Small intestine (tissue), 7 donors: Measurements from ENCODE around the gene BCAR3. TPM values are rescaled to one million over a fixed set of nuclear protein-coding genes. Genes with fewer than 3 reads are reported as not detected.
"Not testable (repeated sequence)": the region's sequence is repeated elsewhere in the genome, so short reads cannot be mapped to it uniquely, and the experiment has no call there.

ENCODE experiments used
- DNase-seq, 2 donors: peaks; one replicate each; pipeline versions ENCODE4 v3.0.0 to v3.0.0-alpha.2; 2013
- FAIRE-seq: peaks from 2 replicates; lab custom pipeline; 2012; peaks lifted over from hg19 to GRCh38; lab: Jason Lieb, UNC
- H3K27ac ChIP-seq, 3 donors: one replicate each; pipeline ENCODE4 v1.5.1; 2013; ENCODE audit warnings: low read length in 2 of 3, mild to moderate bottlenecking in 2 of 3, control low read depth in 1 of 3, inconsistent platforms in 1 of 3, low read depth in 1 of 3, moderate library complexity in 1 of 3
- H3K27me3 ChIP-seq, 3 donors: one replicate each; pipeline ENCODE4 v1.6.1; 2013; ENCODE audit warnings: low read length in 3 of 3, inconsistent platforms in 1 of 3; ENCODE audit not compliant: control insufficient read depth in 3 of 3, insufficient read depth in 3 of 3
- H3K36me3 ChIP-seq, 3 donors: one replicate each; pipeline ENCODE4 v1.6.1; 2013; ENCODE audit warnings: low read length in 3 of 3, inconsistent platforms in 1 of 3, low read depth in 1 of 3, mild to moderate bottlenecking in 1 of 3, moderate library complexity in 1 of 3; ENCODE audit not compliant: control insufficient read depth in 3 of 3, insufficient read depth in 2 of 3
- H3K4me1 ChIP-seq, 3 donors: one replicate each; pipeline ENCODE4 v1.6.1; 2013; ENCODE audit warnings: low read length in 2 of 3, inconsistent platforms in 1 of 3, low read depth in 1 of 3, mild to moderate bottlenecking in 1 of 3, moderate library complexity in 1 of 3; ENCODE audit not compliant: control insufficient read depth in 3 of 3, insufficient read depth in 2 of 3
- H3K4me3 ChIP-seq, 3 donors: one replicate each; pipeline ENCODE4 v1.5.1; 2013; ENCODE audit warnings: low read length in 3 of 3, control low read depth in 1 of 3, inconsistent platforms in 1 of 3, low read depth in 1 of 3, mild to moderate bottlenecking in 1 of 3, moderate library complexity in 1 of 3
- H3K9me3 ChIP-seq, 2 donors: one replicate each; pipeline ENCODE4 v1.6.1; 2013; ENCODE audit warnings: low read depth in 1 of 2, low read length in 1 of 2; ENCODE audit not compliant: control insufficient read depth in 2 of 2, insufficient read depth in 1 of 2
- WGBS, 3 donors: extraction: QIAGEN DNeasy Blood & Tissue Kit; methylation state at CpG; one replicate each; pipeline ENCODE4 v1.1.7; 2013; 5-methylcytosine and 5-hydroxymethylcytosine counted together
- polyA plus RNA-seq, 4 donors: library from polyadenylated mRNA; stranded (reverse) in 3 of 4; unstranded in 1 of 4; fragments of 200-250 nt in 3 of 4; fragments of 120-200 nt in 1 of 4; gene quantifications; one replicate each; pipeline versions ENCODE4 v1.2.1 to v1.2.3, GENCODE V29; 2013
- donor health status: healthy with polysubstance abuse.
- donor health status: control.
- donor health status: control.
- donor health status: Bipolar disorder and iron deficiency.
- donor health status: healthy.

BCAR3 gene
- polyA plus RNA-seq, 4 donors, result 15.9 to 26.2 (median 20.1) TPM

DNA sequence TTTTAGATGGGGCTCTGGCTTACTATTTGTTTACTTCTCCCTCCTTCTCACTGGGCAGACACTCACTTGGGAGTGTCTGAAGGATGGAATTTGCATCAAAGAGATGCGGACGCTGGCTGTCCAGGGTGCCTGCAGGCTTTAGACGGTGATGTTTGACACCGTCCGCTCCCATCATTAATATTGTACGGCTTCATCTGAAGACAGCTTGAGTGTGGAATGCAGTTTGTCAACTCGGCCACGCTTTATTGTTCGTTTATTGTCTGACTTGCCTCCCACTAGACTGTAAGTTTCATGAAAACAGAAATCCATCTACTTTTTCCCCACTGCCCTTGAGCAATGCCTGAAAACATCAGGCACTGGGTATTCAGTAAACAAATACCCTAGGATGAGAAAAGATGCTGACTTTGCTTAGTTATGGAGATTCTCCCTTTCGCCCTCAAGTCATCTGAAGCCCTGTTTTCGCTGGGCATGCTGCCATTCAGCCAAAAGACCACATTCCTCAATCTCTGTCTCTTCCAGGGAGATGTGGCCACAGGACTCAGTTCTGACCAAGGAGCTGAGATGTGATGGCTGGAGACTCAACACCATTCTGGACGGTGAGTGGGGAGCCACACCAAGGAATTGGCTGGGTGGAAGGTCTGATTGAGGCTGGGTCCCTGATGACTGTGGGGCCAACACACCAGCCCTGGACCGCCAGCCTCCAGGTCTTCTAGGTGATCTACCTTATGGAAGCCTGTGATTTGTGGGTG lies 87.6 kb downstream of the BCAR3 start:
- DNase-seq (peak in 1 of 2 donors; percentile 55), FAIRE-seq (no peak)
- peaks cover 0 to 28% (median 12%) of the 10 kb centered on the region in 3 donors for H3K4me1 ChIP-seq
- H3K27me3 ChIP-seq, result no peaks in the 10 kb centered on the region
- no peak overlapping the region for H3K27ac ChIP-seq
- peaks cover 0 to 27% (median 0%) of the 10 kb centered on the region in 3 donors for H3K36me3 ChIP-seq
- H3K9me3 ChIP-seq, result no peaks in the 10 kb centered on the region
- no peak overlapping the region for H3K4me3 ChIP-seq
- WGBS, 3 donors, result 40 to 68% (median 56%) methylated on average over 13 of the region's 13 CpGs

DNA sequence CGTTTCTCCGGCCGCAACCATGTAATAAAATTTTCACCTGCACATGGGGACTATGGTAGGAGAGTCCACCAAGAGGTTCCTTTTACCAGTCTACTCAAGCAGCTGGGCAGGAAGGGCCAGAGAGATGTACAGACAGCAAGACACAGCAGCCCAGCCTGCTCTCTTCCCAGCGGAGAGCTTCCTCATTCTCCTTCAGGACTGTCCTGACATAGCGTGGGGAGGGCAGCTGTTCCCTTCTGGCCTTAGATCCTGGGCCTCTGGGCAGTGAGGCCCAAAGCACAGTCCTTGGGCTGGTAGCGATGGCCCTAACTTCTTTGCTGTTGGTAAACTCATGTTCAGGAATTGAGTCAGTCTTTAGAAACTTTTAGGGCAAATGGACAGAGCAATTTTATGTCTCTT lies 89.1 kb downstream of the BCAR3 start:
- peak overlapping the region; percentile 13 to 38 (median 38) for H3K4me3 ChIP-seq
- peaks cover 0 to 28% (median 12%) of the 10 kb centered on the region in 3 donors for H3K4me1 ChIP-seq
- H3K9me3 ChIP-seq, result no peaks in the 10 kb centered on the region
- 29 to 60% (median 47%) methylated on average over 6 of the region's 6 CpGs for WGBS, 3 donors
- FAIRE-seq, result no peak
- no peaks in the 10 kb centered on the region for H3K27me3 ChIP-seq
- H3K36me3 ChIP-seq, result peaks cover 0 to 29% (median 0%) of the 10 kb centered on the region in 3 donors
- peak in 1 of 2 donors; percentile 91 for DNase-seq
- H3K27ac ChIP-seq, result peak overlapping the region; percentile 91 to 95 (median 92)

DNA sequence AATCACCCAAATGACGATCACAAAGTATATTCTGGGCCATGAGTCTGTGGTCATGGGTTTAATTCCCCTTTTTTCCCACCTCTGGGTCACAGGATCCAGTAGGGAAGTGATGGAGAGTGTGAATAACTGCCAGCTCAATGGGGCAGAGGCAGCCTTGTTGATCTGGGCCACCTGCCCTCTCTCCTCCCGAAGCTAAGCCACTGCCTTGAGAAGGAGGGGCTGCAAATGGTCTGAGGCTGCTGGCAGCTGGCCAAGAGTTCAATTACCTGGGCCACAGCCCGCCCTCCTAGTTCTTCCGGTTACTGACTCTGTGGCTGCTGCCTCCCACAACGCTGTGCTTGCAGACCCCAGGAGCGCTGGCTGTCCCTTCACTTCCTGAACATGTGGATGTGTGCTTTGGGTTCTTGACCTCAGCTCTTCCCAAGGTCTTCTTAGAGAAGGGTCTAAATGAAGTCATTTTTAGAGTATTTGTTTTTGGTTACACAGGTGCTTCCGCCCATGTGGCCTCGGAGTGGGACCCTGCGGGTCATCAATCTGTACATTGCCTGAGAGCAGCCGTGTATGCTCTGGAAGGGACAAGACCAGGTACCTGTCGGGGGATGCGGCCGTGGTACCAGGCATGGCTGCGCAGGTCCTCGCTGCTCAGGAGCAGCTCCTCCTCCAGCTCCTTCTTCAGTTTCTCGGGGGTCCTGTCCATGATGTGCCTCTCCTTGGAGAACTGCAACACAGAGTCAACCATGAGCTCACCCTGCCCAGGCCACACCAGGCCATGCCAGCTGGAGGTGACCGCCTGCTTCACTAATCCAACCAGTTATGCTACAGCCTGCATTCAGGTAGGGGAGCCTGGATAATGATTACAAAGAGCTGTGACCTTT lies 89.7 kb downstream of the BCAR3 start:
- Histone ChIP-seq H3K27ac (peak overlapping the region; percentile 91 to 95 (median 92)), H3K4me3 (peak overlapping the region in 2 of 3 donors; percentile 26 to 38), H3K4me1 (peaks cover 0 to 28% (median 12%) of the 10 kb centered on the region in 3 donors), H3K36me3 (peaks cover 0 to 30% (median 0%) of the 10 kb centered on the region in 3 donors), H3K9me3 (no peaks in the 10 kb centered on the region), H3K27me3 (no peaks in the 10 kb centered on the region)
- 12 to 41% (median 14%) methylated on average over 17 of the region's 17 CpGs for WGBS, 3 donors
- peak; percentile 96 for DNase-seq
- no peak for FAIRE-seq

DNA sequence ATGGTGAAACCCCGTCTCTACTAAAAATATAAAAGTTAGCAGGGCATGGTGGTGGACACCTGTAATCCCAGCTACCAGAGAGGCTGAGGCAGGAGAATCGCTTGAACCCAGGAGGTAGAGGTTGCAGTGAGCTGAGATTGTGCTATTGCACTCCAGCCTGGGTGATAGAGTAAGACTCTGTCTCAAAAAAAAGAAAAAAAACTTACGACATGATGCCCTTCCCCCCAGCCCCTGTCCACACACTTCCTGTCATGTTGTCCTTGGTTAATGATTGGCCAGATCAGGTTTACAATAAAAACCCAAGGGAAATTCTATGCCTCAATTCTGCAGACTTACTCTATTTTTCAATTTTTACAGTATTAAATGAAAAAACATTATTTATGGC lies 90.4 kb downstream of the BCAR3 start:
- H3K36me3 ChIP-seq, result peaks cover 0 to 30% (median 0%) of the 10 kb centered on the region in 3 donors
- peak overlapping the region; percentile 91 to 95 (median 92) for H3K27ac ChIP-seq
- H3K4me1 ChIP-seq, result peaks cover 0 to 33% (median 10%) of the 10 kb centered on the region in 3 donors
- not testable (repeated sequence) for H3K9me3 ChIP-seq, H3K27me3 ChIP-seq, H3K4me3 ChIP-seq, FAIRE-seq
- WGBS, 3 donors, result 22 to 57% (median 34%) methylated on average over 3 of the region's 3 CpGs
- DNase-seq, result peak; percentile 67 to 81

DNA sequence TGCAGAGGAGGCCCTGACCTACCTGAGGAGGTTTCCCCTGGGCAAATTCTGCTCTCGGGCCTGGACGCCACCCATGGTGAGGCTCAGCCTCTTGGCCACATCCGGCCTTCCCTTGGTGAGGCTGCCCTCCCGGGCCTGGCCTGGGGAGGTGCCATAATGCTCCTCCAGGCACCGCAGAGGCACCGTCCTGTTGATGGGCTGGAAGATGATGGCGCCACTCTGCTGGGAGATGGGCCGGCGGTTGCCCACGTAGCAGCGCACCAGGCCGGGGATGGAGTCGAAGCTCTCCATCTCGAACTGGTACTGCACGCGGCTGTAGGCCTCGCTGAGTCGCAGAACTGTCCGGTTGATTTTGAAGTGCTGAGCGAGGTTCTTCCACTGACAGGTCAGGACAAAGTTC lies 92.7 kb downstream of the BCAR3 start:
- Histone ChIP-seq H3K4me1 (peaks cover 0 to 50% (median 4%) of the 10 kb centered on the region in 3 donors), H3K27ac (no peak overlapping the region), H3K36me3 (peaks cover 0 to 23% (median 0%) of the 10 kb centered on the region in 3 donors), H3K9me3 (no peaks in the 10 kb centered on the region), H3K4me3 (no peak overlapping the region), H3K27me3 (no peaks in the 10 kb centered on the region)
- FAIRE-seq (no peak), DNase-seq (no peak)
- WGBS, 3 donors, result 95 to 97% (median 96%) methylated on average over 20 of the region's 20 CpGs

DNA sequence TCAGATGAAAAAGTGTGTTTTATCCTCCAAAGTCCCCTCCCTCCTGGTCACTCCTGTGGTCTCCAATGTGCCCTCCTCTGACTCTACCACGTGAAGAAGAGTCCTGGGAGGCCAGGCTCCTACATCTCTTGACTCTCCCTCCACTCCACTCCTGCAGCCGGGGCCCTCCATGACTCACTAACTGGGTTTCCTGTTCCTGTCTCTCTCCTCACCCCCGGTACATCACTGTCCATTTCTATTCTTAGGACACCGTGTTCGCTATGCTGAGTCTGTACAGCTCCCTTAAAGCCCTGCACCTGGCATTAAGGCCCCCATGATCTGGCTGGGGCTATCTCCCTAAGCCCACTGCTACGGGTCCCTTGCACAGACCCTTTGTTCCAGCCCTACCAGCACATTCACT lies 93.4 kb downstream of the BCAR3 start:
- WGBS, 3 donors, result 67 to 79% (median 78%) methylated on average over 6 of the region's 6 CpGs
- Histone ChIP-seq H3K27ac (no peak overlapping the region), H3K9me3 (no peaks in the 10 kb centered on the region), H3K4me1 (peaks cover 0 to 51% (median 3%) of the 10 kb centered on the region in 3 donors), H3K36me3 (peaks cover 0 to 29% (median 0%) of the 10 kb centered on the region in 3 donors), H3K4me3 (no peak overlapping the region), H3K27me3 (no peaks in the 10 kb centered on the region)
- DNase-seq (no peak), FAIRE-seq (no peak)

DNA sequence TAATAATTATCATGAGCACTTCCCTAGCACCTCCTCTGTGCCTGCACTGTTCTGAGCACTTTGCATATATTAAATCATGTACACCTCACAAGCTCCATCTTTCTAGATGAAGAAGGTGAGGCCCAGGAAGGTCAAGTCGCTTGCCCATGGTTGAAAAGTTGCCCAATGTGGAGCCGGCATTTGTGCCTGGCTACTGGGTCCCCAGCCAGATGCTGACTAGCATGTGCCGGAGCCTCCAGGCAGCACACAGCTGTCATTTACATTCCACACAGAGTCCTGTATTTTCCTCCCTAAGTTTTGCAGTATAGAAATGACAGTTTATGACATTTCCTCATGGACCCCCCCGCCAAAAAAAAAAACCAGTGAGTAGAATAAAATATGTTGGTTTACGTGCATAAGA lies 94.3 kb downstream of the BCAR3 start:
- Histone ChIP-seq H3K4me3 (no peak overlapping the region), H3K9me3 (no peaks in the 10 kb centered on the region), H3K27ac (no peak overlapping the region), H3K36me3 (peaks cover 0 to 35% (median 0%) of the 10 kb centered on the region in 3 donors), H3K4me1 (peaks cover 0 to 55% (median 3%) of the 10 kb centered on the region in 3 donors), H3K27me3 (no peaks in the 10 kb centered on the region)
- WGBS, 3 donors, result 80 to 92% (median 87%) methylated on average over 5 of the region's 5 CpGs
- no peak for FAIRE-seq
- no peak for DNase-seq
